ENCODE measurements around the gene SPSB2.
A peak's percentile ranks its signal among the peaks of the same experiment; 100 is the strongest.

SPSB2 gene

GRCh38 chr12:6829536-6830220 lies 43.4 kb downstream of the SPSB2 start:
- DNase-seq, result no peak

DNA sequence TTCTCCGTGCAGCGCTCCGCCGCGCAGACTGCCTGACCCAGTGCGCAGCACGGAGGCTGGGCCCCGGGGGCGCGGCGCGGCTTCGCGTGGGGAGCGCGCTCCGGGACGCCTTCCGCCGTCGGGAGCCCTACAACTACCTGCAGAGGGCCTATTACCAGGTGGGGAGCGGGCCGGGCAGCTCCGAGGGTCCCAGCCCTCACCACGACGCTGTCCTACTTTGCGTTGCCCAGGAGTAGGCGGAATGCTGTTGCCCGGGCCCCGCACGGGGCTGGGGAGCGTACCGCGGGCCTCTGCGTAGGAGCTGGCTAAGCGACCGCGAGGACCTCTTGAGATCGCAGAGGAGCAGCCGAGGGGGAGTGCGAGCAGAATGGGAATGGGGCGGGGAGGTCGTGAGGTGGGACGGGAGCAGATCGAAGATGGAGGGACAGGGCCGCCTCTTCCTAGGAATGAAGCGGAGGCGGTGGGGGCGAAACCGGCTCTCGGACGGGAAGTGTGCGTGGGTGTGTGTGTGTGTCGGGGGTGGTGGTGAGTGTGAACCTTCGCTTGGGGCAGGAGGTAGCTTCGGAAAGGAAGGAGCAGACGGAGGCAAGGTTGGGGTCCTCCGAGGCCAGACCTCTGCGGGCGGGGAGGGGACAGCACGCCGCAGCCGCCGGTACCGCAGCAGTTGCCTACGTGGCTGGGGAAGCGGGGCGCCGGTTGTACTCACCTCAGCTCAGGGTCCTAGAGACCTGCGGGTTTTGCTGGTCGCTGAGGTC lies 44.1 kb downstream of the SPSB2 start:
- peak; percentile 77 for DNase-seq

- peak; percentile 54 for DNase-seq
These were observed 44.9 kb downstream of the SPSB2 start, which contains the start of gene P3H3 for GRCh38 chr12:6827982-6828780. P3H3 (plus strand) TSS chr12:6828407; CDS start chr12:6828441, 34 bp downstream.

GRCh38 chr12:6827437-6827911 lies 45.6 kb downstream of the SPSB2 start:
- peak; percentile 89 for DNase-seq

GRCh38 chr12:6826734-6827436 lies 46.2 kb downstream of the SPSB2 start:
- no peak for DNase-seq

- DNase-seq, result no peak
These were observed 46.9 kb downstream of the SPSB2 start for GRCh38 chr12:6826125-6826733.

DNA sequence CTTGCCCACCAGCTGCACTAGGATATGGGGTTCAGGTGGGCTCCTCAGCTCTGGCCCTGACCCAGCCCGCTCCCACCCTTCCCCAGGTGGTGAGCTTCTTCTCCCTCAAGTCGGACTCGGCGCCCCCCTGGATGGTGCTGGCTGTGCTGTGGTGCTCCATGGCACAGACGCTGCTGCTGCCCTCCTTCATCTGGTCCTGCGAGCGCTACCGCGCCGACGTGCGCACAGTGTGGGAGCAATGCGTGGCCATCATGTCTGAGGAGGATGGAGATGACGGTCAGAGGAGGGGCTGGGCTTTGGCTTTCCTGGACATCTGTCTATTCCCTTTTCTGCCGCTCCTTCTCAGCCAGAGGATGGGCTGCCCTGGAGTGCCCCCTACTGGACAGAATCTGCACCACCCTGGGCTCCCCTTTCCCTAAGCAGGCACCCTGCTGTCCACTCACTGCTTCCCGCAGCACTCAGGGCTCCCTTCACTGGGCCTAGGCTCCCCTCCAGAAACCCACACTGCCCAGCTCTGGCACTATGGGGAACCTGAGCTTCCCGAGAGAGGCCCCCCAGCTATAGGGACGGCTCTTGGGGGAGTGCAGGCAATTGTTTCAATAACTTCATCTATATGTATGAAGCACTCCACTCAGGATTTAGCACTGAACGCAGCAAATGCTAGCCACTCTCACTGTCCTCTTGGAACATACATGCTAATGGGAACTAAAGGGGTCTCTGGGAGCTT lies 47.5 kb downstream of the SPSB2 start:
- peak; percentile 92 for DNase-seq

DNA sequence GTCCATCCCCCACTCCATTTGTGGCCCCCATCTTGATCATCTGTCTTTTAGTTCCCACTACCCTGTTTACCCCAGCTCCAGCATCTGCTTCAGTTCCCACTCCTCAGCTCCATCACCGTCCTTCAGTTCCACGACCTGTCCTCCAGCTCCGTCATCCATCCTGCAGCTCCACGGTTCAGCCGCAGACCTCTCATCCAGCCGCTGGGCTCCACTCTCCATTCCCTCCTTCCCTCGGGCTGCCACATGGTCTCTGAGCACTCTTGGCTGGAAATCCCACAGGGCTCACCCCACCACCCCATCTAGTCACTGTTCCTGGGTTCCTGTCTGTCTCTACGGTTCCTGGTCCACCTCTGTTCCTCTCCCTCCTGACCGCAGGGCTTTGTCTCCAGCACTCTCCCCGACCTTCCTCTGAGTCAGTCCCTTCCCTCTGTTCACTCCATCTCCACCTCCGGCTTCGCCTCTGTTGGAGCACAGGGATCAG lies 48.2 kb downstream of the SPSB2 start:
- no peak for DNase-seq

GRCh38 chr12:6824085-6824775 lies 48.9 kb downstream of the SPSB2 start:
- no peak for DNase-seq

GRCh38 chr12:6823182-6824084 lies 49.7 kb downstream of the SPSB2 start:
- DNase-seq, result no peak

DNA sequence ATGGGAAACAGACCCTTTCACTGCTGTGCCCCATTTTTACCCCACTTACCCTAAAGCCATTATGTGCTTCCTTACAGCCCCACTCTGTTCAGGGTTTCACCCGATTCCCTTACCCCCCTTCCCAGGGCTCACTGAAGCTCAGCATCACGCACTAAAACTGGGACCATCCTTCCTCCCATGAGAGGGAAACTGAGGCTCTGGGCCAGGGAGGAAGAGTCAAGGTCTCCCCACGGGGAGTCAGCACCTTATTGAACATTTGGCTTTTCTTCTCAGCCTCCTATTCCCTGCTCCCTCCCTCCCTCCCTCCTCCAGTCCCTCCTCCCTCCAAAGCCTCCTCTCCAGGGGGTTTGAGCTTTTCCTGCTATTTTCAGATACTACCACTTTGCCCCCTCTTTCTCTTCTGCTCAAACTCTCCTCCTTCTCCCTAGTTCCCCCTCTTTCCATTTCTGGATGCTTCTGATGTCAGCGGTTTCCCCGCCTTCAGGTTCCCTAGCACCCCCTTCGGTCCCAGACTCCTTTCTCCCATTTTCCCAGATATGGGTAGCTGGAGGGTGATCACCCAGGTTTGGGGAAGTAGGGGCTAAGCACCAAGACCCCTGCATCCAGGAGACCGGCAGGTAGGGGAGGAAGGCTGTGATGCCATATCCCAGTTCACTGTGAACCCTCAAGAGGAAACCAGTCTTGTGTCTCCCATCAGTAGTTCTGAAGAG lies 50.5 kb downstream of the SPSB2 start:
- no peak for DNase-seq

DNA sequence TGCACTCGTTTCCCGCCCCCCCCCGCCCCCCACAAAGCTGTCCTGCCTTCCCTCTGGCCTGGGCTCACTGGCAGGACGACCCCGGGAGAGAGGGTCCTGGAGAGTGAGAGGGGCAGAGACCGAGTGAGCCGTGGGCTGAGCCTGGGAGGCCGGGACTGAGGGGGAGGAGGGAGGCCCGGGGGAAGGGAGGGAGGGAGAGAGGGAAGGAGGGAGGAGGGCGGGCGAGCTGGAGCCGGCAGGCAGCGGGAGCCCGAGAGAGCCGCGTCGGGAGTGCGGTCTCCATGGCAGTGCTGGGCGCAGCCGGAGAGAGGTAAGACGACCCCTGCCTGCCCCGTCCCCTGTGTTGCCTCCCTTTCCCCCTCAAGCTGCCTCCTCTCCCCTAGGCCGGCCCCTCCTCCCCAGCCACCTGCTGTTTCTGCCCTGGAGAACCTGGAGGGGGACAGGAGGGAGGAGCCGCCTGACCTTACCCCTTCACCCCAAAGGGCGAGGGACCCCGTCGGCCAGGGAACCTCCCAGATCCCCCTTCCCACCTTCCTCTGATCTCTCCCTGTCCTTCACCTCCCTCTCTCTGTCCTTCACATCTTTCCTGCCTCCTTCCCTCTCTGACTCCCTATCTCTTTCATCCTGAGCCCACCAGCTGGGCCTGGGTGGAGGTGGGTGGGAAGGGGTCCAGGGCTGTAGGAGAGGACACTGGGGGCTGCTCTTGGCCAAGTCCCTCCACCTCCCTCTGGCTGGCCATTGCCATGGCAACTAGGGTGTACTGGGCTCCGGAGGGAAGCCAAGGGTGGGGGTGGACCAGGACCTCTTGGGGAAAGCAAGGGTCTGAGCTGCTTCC lies 51.3 kb downstream of the SPSB2 start, which contains the start of gene GPR162:
GPR162 (plus strand) TSS at position 231 of the 835 bp plus-strand sequence. CDS start 2,078 bp downstream, outside the sequence.
- peak; percentile 71 for DNase-seq
